Neural cell (in vitro differentiated cells): ENCODE measurements around the gene ENDOV. TPM values are rescaled to one million over a fixed set of nuclear protein-coding genes. Genes with fewer than 3 reads are reported as not detected.

Source experiments
- H2AFZ ChIP-seq: fragments of 200-600, 300-800 bp; sonication (generic), shearing (Covaris generic); 2 replicates; pipeline ENCODE4 v1.6.0; 2014; ENCODE audit warnings: low read depth, mild to moderate bottlenecking, antibody characterized with exemption, low read length, moderate library complexity
- H3F3A ChIP-seq: fragments of 200-600 bp; shearing (Covaris generic); 2 replicates; pipeline ENCODE4 v1.6.1; 2016; ENCODE audit warnings: mild to moderate bottlenecking, moderate library complexity, mixed read lengths, antibody characterized with exemption, low read length; ENCODE audit not compliant: insufficient read depth, poor library complexity, severe bottlenecking
- H3K27ac ChIP-seq: fragments of 200-600, 300-800 bp; sonication (generic), shearing (Covaris generic); 2 replicates; pipeline ENCODE4 v1.5.1; 2014; ENCODE audit warnings: mild to moderate bottlenecking, low read length, moderate library complexity
- H3K27me3 ChIP-seq: fragments of 300-800, 200-600 bp; sonication (generic), shearing (Covaris generic); 2 replicates; pipeline ENCODE4 v1.6.0; 2014; ENCODE audit warnings: mild to moderate bottlenecking, low read depth, low read length, moderate library complexity; ENCODE audit not compliant: insufficient read depth
- H3K36me3 ChIP-seq: fragments of 300-800, 200-600 bp; sonication (generic), shearing (Covaris generic); 2 replicates; pipeline ENCODE4 v1.5.1; 2014; ENCODE audit warnings: mild to moderate bottlenecking, antibody characterized with exemption, low read length, moderate library complexity; ENCODE audit not compliant: insufficient read depth
- H3K4me2 ChIP-seq: fragments of 300-800, 200-600 bp; sonication (generic), shearing (Covaris generic); 2 replicates; pipeline ENCODE4 v1.6.0; 2014; ENCODE audit warnings: mild to moderate bottlenecking, low read length
- H3K4me3 ChIP-seq: fragments of 300-800, 200-600 bp; sonication (generic), shearing (Covaris generic); 2 replicates; pipeline ENCODE4 v1.5.1; 2014; ENCODE audit warnings: mild to moderate bottlenecking, low read length, moderate library complexity
- H3K79me2 ChIP-seq: fragments of 200-600 bp; shearing (Covaris generic); replicated peaks from 2 replicates; pipeline ENCODE4 v1.6.0; 2014; ENCODE audit warnings: mild to moderate bottlenecking, low read length, moderate library complexity; ENCODE audit not compliant: insufficient read depth
- H3K9ac ChIP-seq: fragments of 300-800, 200-600 bp; sonication (generic), shearing (Covaris generic); 2 replicates; pipeline ENCODE4 v1.6.1; 2016; ENCODE audit warnings: mild to moderate bottlenecking, low read length, mixed read lengths
- H3K9me2 ChIP-seq: fragments of 200-600 bp; shearing (Covaris generic); 2 replicates; pipeline ENCODE4 v1.6.1; 2016; ENCODE audit warnings: mild to moderate bottlenecking, low read length, mixed read lengths; ENCODE audit not compliant: insufficient read depth
- H3K9me3 ChIP-seq: fragments of 200-600, 300-800 bp; sonication (generic), shearing (Covaris generic); 2 replicates; pipeline ENCODE4 v1.6.1; 2016; ENCODE audit warnings: mild to moderate bottlenecking, mixed run types, low read length, moderate library complexity, mixed read lengths
- H4K20me1 ChIP-seq: fragments of 200-600 bp; shearing (Covaris generic); 2 replicates; pipeline ENCODE4 v1.6.1; 2016; ENCODE audit warnings: mild to moderate bottlenecking, mixed run types; ENCODE audit not compliant: insufficient read depth
- EP300 ChIP-seq: fragments of 450-650 bp; conservative IDR thresholded peaks from 2 replicates; pipeline ENCODE4 v1.6.1; 2014; ENCODE audit warnings: antibody characterized with exemption, mild to moderate bottlenecking, moderate library complexity; ENCODE audit not compliant: poor library complexity, severe bottlenecking
- EZH2 ChIP-seq: fragments of 200-600, 300-800 bp; shearing (Covaris generic), sonication (generic); IDR thresholded peaks from 2 replicates; pipeline ENCODE4 v1.6.1; 2014; ENCODE audit warnings: antibody characterized with exemption, low read length, borderline replicate concordance, mild to moderate bottlenecking; ENCODE audit not compliant: insufficient read depth, poor library complexity, severe bottlenecking
- MXI1 ChIP-seq: fragments of 450-650 bp; conservative IDR thresholded peaks from 2 replicates; pipeline ENCODE4 v1.6.1; 2014; ENCODE audit warnings: antibody characterized with exemption, mild to moderate bottlenecking; ENCODE audit not compliant: poor library complexity, severe bottlenecking
- POLR2AphosphoS5 ChIP-seq: IDR thresholded peaks from 2 replicates; pipeline ENCODE4 v1.6.1; 2012
- RAD21 ChIP-seq: fragments of 450-650 bp; conservative IDR thresholded peaks from 2 replicates; pipeline ENCODE4 v1.6.1; 2014; ENCODE audit warnings: antibody characterized with exemption, mild to moderate bottlenecking, moderate library complexity
- SMC3 ChIP-seq: fragments of 450-650 bp; conservative IDR thresholded peaks from 2 replicates; pipeline ENCODE4 v1.6.1; 2014; ENCODE audit warnings: antibody characterized with exemption, mild to moderate bottlenecking, moderate library complexity; ENCODE audit not compliant: poor library complexity
- TAF1 ChIP-seq: IDR thresholded peaks from 2 replicates; pipeline ENCODE4 v1.6.1; 2012; ENCODE audit warnings: low read depth
- polyA plus RNA-seq: library from polyadenylated mRNA; depleted of rRNA; stranded (reverse); fragments of >200 nt; gene quantifications from 2 replicates; pipeline ENCODE4 v1.2.3, GENCODE V29; 2014
- TF ChIP-seq, protein P1 (sequence below): IDR thresholded peaks from 2 replicates; pipeline ENCODE4 v1.6.1; 2012; ENCODE audit warnings: borderline replicate concordance
- TF ChIP-seq, protein P2 (sequence below): fragments of 450-650 bp; IDR thresholded peaks from 2 replicates; pipeline ENCODE4 v1.5.1; 2014; ENCODE audit warnings: antibody characterized with exemption, mild to moderate bottlenecking, moderate library complexity; ENCODE audit not compliant: poor library complexity, severe bottlenecking

The ENDOV gene
- polyA plus RNA-seq, 1 donor from 2014 or later, result 31.2 TPM

DNA sequence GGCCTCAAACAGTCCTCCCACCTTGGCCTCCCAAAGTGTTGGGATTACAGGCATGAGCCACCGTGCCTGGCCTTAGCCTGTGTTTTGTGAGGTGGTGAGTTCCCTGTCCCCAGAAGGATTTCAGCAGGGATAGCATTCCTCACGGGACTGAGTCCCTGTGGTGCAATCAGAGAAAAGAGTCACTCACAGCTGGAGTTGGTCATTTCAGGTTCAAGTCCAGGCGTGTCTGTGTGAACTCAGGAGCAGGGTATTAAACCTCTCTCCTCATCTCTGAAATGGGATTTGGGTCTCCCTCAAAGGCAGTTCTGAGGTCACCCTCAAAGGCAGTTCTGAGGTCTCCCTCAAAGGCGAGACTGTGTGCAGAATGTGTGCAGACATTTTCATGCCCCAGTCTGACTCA, 32.8 kb downstream of the ENDOV start:
- Histone ChIP-seq H3K36me3 (no peaks in the 10 kb centered on the region), H3K27me3 (no peaks in the 10 kb centered on the region), H3K27ac (no peak overlapping the region), H3K79me2 (no peaks in the 10 kb centered on the region), H3K9me3 (no peaks in the 10 kb centered on the region), H3K9ac (no peak overlapping the region), H2AFZ (no peak overlapping the region), H4K20me1 (no peaks in the 10 kb centered on the region), H3K4me2 (no peak overlapping the region), H3F3A (no peaks in the 10 kb centered on the region), H3K9me2 (no peaks in the 10 kb centered on the region), H3K4me3 (no peak overlapping the region)
- TF ChIP-seq, protein P1, sequence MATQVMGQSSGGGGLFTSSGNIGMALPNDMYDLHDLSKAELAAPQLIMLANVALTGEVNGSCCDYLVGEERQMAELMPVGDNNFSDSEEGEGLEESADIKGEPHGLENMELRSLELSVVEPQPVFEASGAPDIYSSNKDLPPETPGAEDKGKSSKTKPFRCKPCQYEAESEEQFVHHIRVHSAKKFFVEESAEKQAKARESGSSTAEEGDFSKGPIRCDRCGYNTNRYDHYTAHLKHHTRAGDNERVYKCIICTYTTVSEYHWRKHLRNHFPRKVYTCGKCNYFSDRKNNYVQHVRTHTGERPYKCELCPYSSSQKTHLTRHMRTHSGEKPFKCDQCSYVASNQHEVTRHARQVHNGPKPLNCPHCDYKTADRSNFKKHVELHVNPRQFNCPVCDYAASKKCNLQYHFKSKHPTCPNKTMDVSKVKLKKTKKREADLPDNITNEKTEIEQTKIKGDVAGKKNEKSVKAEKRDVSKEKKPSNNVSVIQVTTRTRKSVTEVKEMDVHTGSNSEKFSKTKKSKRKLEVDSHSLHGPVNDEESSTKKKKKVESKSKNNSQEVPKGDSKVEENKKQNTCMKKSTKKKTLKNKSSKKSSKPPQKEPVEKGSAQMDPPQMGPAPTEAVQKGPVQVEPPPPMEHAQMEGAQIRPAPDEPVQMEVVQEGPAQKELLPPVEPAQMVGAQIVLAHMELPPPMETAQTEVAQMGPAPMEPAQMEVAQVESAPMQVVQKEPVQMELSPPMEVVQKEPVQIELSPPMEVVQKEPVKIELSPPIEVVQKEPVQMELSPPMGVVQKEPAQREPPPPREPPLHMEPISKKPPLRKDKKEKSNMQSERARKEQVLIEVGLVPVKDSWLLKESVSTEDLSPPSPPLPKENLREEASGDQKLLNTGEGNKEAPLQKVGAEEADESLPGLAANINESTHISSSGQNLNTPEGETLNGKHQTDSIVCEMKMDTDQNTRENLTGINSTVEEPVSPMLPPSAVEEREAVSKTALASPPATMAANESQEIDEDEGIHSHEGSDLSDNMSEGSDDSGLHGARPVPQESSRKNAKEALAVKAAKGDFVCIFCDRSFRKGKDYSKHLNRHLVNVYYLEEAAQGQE, result no peak
- TF ChIP-seq EZH2 (no peak), TAF1 (no peak), POLR2AphosphoS5 (no peak), SMC3 (no peak), EP300 (no peak), MXI1 (no peak), RAD21 (no peak)
- TF ChIP-seq, protein P2, sequence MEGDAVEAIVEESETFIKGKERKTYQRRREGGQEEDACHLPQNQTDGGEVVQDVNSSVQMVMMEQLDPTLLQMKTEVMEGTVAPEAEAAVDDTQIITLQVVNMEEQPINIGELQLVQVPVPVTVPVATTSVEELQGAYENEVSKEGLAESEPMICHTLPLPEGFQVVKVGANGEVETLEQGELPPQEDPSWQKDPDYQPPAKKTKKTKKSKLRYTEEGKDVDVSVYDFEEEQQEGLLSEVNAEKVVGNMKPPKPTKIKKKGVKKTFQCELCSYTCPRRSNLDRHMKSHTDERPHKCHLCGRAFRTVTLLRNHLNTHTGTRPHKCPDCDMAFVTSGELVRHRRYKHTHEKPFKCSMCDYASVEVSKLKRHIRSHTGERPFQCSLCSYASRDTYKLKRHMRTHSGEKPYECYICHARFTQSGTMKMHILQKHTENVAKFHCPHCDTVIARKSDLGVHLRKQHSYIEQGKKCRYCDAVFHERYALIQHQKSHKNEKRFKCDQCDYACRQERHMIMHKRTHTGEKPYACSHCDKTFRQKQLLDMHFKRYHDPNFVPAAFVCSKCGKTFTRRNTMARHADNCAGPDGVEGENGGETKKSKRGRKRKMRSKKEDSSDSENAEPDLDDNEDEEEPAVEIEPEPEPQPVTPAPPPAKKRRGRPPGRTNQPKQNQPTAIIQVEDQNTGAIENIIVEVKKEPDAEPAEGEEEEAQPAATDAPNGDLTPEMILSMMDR, result no peak

DNA sequence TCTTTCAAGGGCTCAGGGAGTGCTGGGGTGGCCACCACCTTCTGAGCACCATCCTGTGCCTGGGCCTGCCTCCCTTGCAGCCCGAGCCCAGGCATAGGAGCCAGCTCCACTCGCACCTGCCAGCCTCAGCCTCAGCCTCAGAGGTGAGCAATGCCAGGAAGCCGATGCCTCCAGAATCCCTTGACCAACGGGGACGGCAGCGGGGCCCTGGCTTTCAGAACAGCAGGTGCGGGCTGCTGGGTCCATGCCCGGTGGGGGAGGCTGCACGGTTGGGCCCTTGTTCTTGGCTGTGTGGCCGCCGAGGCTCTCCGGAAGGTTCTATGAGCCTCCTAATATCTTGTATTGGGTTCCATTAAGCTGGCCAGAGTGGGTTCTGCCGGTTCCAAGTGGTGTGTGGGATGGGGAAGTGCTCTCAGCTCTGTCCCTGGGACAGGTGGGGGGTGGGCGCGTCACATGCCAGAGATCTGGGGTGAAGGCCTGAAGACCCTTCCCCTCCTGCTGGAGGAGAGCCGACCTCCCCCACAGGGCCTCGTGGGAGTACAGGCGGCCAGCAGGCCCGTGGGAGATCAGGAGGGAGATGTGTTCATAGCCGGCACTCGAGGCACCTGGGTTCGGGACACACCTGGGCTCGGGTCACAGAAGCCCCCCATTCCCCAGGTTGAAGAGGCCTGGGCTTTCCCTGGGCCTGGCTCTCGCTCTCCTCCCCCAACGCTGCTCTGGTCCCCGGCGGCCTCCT, 34.4 kb downstream of the ENDOV start:
- Histone ChIP-seq H3K27ac (no peak overlapping the region), H2AFZ (no peak overlapping the region), H3K27me3 (no peaks in the 10 kb centered on the region), H3K79me2 (no peaks in the 10 kb centered on the region), H3K36me3 (no peaks in the 10 kb centered on the region), H3F3A (no peaks in the 10 kb centered on the region), H3K9me3 (no peaks in the 10 kb centered on the region), H3K9me2 (no peaks in the 10 kb centered on the region), H3K4me3 (no peak overlapping the region), H4K20me1 (no peaks in the 10 kb centered on the region), H3K9ac (no peak overlapping the region), H3K4me2 (no peak overlapping the region)
- TF ChIP-seq POLR2AphosphoS5 (no peak), MXI1 (no peak), RAD21 (no peak), TAF1 (no peak), SMC3 (no peak), EP300 (no peak), EZH2 (no peak)
- TF ChIP-seq, protein P1, result no peak
- TF ChIP-seq, protein P2, result no peak
